ENCODE data around the gene MKNK2.
"Not testable (repeated sequence)": the region's sequence is repeated elsewhere in the genome, so short reads cannot be mapped to it uniquely, and the experiment has no call there.

MKNK2 gene

DNA sequence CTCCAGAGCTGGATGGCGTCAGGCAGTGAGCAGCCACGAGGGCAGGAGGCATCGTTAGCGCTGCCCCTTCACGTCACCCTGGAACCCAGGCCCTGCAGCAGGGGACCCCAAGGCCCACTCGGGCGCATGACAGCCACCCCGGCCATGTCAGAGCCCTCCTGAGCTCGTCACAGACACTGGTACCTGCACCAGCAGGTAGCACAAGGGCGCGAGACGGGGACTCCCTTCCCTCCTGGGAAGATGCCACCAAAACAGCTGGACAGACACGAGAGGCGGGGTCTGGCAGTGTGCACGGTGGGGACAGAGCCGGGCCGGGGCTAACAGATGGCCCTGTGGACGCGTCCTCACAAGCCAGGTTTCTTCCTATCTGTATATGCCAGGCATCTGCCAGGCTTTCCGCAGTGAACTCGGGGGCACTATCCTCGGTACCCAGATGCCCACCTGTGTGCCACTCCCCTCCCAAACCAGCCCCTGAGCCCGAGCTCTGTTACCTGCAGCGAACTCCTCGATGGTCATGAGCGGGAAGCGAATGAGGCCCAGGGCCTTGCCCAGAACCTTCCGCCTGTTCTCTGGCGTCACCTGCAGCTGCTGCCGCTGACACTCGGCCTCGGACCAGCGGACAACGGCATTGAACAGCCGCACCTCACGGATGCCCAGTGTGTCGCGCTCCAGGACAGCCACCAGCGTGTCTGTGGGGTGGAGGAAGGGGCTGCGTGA is 61.4 kb downstream of the MKNK2 start:
- FAIRE-seq, result no peak

DNA sequence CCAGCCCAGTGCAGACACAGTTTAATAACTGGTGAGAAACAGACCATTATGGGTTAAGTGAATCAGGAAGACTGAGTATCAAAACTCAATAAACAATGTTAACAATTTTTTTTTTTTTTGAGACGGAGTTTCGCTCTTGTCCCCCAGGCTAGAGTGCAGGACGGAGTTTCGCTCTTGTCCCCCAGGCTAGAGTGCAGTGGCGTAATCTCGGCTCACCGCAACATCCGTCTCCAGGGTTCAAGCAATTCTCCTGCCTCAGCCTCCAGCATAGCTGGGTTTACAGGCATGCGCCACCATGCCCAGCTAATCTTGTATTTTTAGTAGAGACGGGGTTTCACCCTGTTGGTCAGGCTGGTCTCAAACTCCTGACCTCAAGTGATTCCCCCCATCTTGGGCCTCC is 62.6 kb downstream of the MKNK2 start:
- not testable (repeated sequence) for FAIRE-seq
